ENCODE results near the gene KPNA2. TPM values are rescaled to one million over a fixed set of nuclear protein-coding genes. Genes with fewer than 3 reads are reported as not detected.

The KPNA2 gene
- total RNA-seq, 2 donors from 2014 or later, result 248 to 310 TPM

DNA sequence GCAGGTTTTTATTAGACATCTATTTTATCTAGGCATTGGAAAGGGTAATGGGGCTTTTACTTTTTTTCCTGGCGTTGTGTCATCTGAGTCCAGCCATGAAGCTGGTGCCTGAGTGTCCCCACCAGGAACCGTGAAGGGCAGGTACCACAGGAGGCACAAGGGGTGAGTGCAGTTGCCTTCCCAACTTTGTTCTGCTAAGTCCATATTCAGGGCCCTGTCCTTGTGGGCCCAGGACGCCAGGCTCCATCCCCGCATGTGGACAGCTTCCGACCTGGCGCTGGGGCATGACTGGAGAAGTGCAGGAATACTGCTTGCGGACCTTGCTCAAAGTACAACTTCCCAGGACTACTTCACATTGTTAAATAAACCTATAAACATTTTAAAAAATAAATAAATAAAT, 60.6 kb downstream of the KPNA2 start:
- Histone ChIP-seq H3K36me3 (ENCODE audit: control insufficient read depth, insufficient read depth, low read length) (no peaks in the 10 kb centered on the region), H3K9me3 (ENCODE audit: control insufficient read depth, low read length) (peaks cover 6% of the 10 kb centered on the region), H3K27ac (ENCODE audit: low read depth, low read length) (no peak overlapping the region), H3K4me3 (ENCODE audit: low read length) (no peak overlapping the region), H3K9ac (ENCODE audit: extremely low read depth, low read length, poor library complexity, severe bottlenecking) (no peak overlapping the region), H3K27me3 (ENCODE audit: control insufficient read depth, insufficient read depth, low read length, poor library complexity, severe bottlenecking) (no peaks in the 10 kb centered on the region), H3K4me1 (ENCODE audit: control insufficient read depth, insufficient read depth, low read length) (no peaks in the 10 kb centered on the region)
- TF ChIP-seq, protein P1, sequence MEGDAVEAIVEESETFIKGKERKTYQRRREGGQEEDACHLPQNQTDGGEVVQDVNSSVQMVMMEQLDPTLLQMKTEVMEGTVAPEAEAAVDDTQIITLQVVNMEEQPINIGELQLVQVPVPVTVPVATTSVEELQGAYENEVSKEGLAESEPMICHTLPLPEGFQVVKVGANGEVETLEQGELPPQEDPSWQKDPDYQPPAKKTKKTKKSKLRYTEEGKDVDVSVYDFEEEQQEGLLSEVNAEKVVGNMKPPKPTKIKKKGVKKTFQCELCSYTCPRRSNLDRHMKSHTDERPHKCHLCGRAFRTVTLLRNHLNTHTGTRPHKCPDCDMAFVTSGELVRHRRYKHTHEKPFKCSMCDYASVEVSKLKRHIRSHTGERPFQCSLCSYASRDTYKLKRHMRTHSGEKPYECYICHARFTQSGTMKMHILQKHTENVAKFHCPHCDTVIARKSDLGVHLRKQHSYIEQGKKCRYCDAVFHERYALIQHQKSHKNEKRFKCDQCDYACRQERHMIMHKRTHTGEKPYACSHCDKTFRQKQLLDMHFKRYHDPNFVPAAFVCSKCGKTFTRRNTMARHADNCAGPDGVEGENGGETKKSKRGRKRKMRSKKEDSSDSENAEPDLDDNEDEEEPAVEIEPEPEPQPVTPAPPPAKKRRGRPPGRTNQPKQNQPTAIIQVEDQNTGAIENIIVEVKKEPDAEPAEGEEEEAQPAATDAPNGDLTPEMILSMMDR (conservative IDR thresholded peaks at IDR 0.05), result no peak
- Mint-ChIP-seq H3K4me1 (no peaks in the 10 kb centered on the region), H3K27me3 (ENCODE audit: insufficient read depth) (peaks cover 23% of the 10 kb centered on the region), H3K27ac (no peak overlapping the region), H3K36me3 (ENCODE audit: low read depth) (no peaks in the 10 kb centered on the region), H3K4me3 (no peak overlapping the region), H3K9me3 (peaks cover 19% of the 10 kb centered on the region)
- peak; percentile 36 for DNase-seq
- 89 to 92% methylated on average over 4 to 7 of the region's 7 CpGs for WGBS, 2 experiments (ENCODE audit: insufficient coverage in 1 of 2, insufficient read length in 1 of 2)

Other genes starting within 250 kb of the KPNA2 start
- 100 to 1,000 TPM; 184 to 198 TPM for gene BPTF, start 210.2 kb upstream of the KPNA2 start, total RNA-seq
- gene C17orf58, start 39.3 kb upstream of the KPNA2 start, total RNA-seq, result 10 to 100 TPM; 14.0 to 14.1 TPM
- gene AMZ2, start 212.3 kb downstream of the KPNA2 start, total RNA-seq, result 10 to 100 TPM; 64.0 to 89.4 TPM